Smooth muscle cell (in vitro differentiated cells): ENCODE results near the gene EIF5A2. TPM values are rescaled to one million over a fixed set of nuclear protein-coding genes. Genes with fewer than 3 reads are reported as not detected.
"Not testable (repeated sequence)": the region's sequence is repeated elsewhere in the genome, so short reads cannot be mapped to it uniquely, and the experiment has no call there.

ENCODE experiments used
- DNase-seq: peaks from one replicate; lab custom pipeline; 2025; ENCODE audit not compliant: unreplicated experiment; lab: John Stamatoyannopoulos, UW
- H2AFZ ChIP-seq: fragments of 200-600 bp; sonication (generic); 2 replicates; pipeline ENCODE4 v1.6.0; 2016; ENCODE audit warnings: antibody characterized with exemption, low read depth, mild to moderate bottlenecking
- H3F3A ChIP-seq: fragments of 200-600 bp; sonication (generic); 2 replicates; pipeline ENCODE4 v1.6.0; 2017; ENCODE audit warnings: antibody characterized with exemption, low read depth
- H3K27ac ChIP-seq: fragments of 200-600 bp; sonication (generic); 2 replicates; pipeline ENCODE4 v1.5.1; 2016; ENCODE audit warnings: low read depth, mild to moderate bottlenecking
- H3K27me3 ChIP-seq: fragments of 200-600 bp; sonication (generic); 2 replicates; pipeline ENCODE4 v1.6.1; 2016; ENCODE audit warnings: low read depth, mild to moderate bottlenecking
- H3K36me3 ChIP-seq: fragments of 200-600 bp; sonication (generic); 2 replicates; pipeline ENCODE4 v1.5.1; 2016; ENCODE audit warnings: low read depth
- H3K4me1 ChIP-seq: fragments of 200-600 bp; sonication (generic); 2 replicates; pipeline ENCODE4 v1.5.1; 2016; ENCODE audit warnings: low read depth
- H3K4me2 ChIP-seq: fragments of 200-600 bp; sonication (generic); 2 replicates; pipeline ENCODE4 v1.6.0; 2016; ENCODE audit warnings: mild to moderate bottlenecking
- H3K4me3 ChIP-seq: fragments of 200-600 bp; sonication (generic); 2 replicates; pipeline ENCODE4 v1.5.1; 2016; ENCODE audit warnings: mild to moderate bottlenecking
- H3K79me2 ChIP-seq: fragments of 200-600 bp; sonication (generic); 2 replicates; pipeline ENCODE4 v1.6.0; 2016; ENCODE audit warnings: low read depth, mild to moderate bottlenecking
- H3K9ac ChIP-seq: fragments of 200-600 bp; sonication (generic); 2 replicates; pipeline ENCODE4 v1.6.0; 2016; ENCODE audit warnings: low read depth
- H3K9me3 ChIP-seq: fragments of 200-600 bp; sonication (generic); replicated peaks from 2 replicates; pipeline ENCODE4 v1.5.1; 2016; ENCODE audit warnings: low read depth
- H4K20me1 ChIP-seq: fragments of 200-600 bp; sonication (generic); 2 replicates; pipeline ENCODE4 v1.6.0; 2016; ENCODE audit warnings: low read depth
- CTCF ChIP-seq: fragments of 200-600 bp; sonication (generic); IDR thresholded peaks from 2 replicates; pipeline ENCODE4 v1.5.1; 2017; ENCODE audit warnings: borderline replicate concordance, mild to moderate bottlenecking, antibody characterized with exemption; ENCODE audit not compliant: insufficient read depth, poor library complexity, severe bottlenecking
- WGBS: methylation state at CpG from one replicate; pipeline ENCODE4 v1.1.7; 2016; ENCODE audit warnings: low lambda C conversion rate; 5-methylcytosine and 5-hydroxymethylcytosine counted together
- polyA plus RNA-seq: library from polyadenylated mRNA; unstranded; fragments of >200 nt; fragmentation: Nextera tagmentation; extraction: Ambion mirVana; gene quantifications from 2 replicates; pipeline ENCODE4 v1.2.1, GENCODE V29; 2016
- total RNA-seq: library from RNA; depleted of rRNA; stranded (reverse); fragments of >200 nt; gene quantifications from 2 replicates; pipeline ENCODE4 v1.2.3, GENCODE V29; 2014

EIF5A2 gene
- total and polyA plus RNA-seq, 2 experiments from 2014 or later = 5.8 to 6.8 TPM

GRCh38 chr3:170941551-170941950 is 33.1 kb upstream of the EIF5A2 start:
- H3K27me3 ChIP-seq = no peaks in the 10 kb centered on the region
- whole genome bisulfite sequencing = 90% methylated on average over 1 of the region's 1 CpG
- no peaks in the 10 kb centered on the region for H3K36me3 ChIP-seq
- no peaks in the 10 kb centered on the region for H4K20me1 ChIP-seq
- no peaks in the 10 kb centered on the region for H3K4me1 ChIP-seq
- no peak overlapping the region for H3K4me2 ChIP-seq
- DNase-seq = no peak
- H3K27ac ChIP-seq = no peak overlapping the region
- no peak for TF ChIP-seq CTCF
- no peaks in the 10 kb centered on the region for H3K79me2 ChIP-seq
- peaks cover 4% of the 10 kb centered on the region for H3K9me3 ChIP-seq
- H3F3A ChIP-seq = no peaks in the 10 kb centered on the region
- H3K4me3 ChIP-seq = no peak overlapping the region
- H3K9ac ChIP-seq = no peak overlapping the region
- H2AFZ ChIP-seq = no peak overlapping the region

- WGBS = 94% methylated on average over 4 of the region's 4 CpGs
- DNase-seq, H3K4me2 ChIP-seq: not testable (repeated sequence)
Observed at GRCh38 chr3:170933039-170933438, 24.6 kb upstream of the EIF5A2 start.

GRCh38 chr3:170923553-170923952 is 15.1 kb upstream of the EIF5A2 start:
- H3K27ac ChIP-seq = not testable (repeated sequence)

More at GRCh38 chr3:170933039-170933438, 24.6 kb upstream of the EIF5A2 start:
- not testable (repeated sequence) for H3K27ac ChIP-seq, H3K4me3 ChIP-seq, H3K4me1 ChIP-seq, H2AFZ ChIP-seq, H3K9me3 ChIP-seq, H3K27me3 ChIP-seq, H3K36me3 ChIP-seq, H4K20me1 ChIP-seq, H3K9ac ChIP-seq, H3F3A ChIP-seq, H3K79me2 ChIP-seq

GRCh38 chr3:170918715-170919114 is 10.3 kb upstream of the EIF5A2 start:
- H3K27ac ChIP-seq = no peak overlapping the region
- H3K9ac ChIP-seq = no peak overlapping the region
- no peak overlapping the region for H2AFZ ChIP-seq
- no peaks in the 10 kb centered on the region for H3K4me1 ChIP-seq
- no peak overlapping the region for H3K4me3 ChIP-seq
- DNase-seq = no peak
- 81% methylated on average over 4 of the region's 4 CpGs for WGBS
- no peaks in the 10 kb centered on the region for H3F3A ChIP-seq
- no peaks in the 10 kb centered on the region for H4K20me1 ChIP-seq
- H3K4me2 ChIP-seq = no peak overlapping the region
- H3K27me3 ChIP-seq = no peaks in the 10 kb centered on the region
- H3K79me2 ChIP-seq = no peaks in the 10 kb centered on the region
- no peak for TF ChIP-seq CTCF
- H3K9me3 ChIP-seq = no peaks in the 10 kb centered on the region
- no peaks in the 10 kb centered on the region for H3K36me3 ChIP-seq

More at GRCh38 chr3:170923553-170923952, 15.1 kb upstream of the EIF5A2 start:
- not testable (repeated sequence) for H3K4me1 ChIP-seq, H3K27me3 ChIP-seq, H3K4me3 ChIP-seq, H3K9ac ChIP-seq, H3K9me3 ChIP-seq, H3K79me2 ChIP-seq, DNase-seq, H3K36me3 ChIP-seq, H4K20me1 ChIP-seq, H3F3A ChIP-seq, H2AFZ ChIP-seq, H3K4me2 ChIP-seq
- over 99% methylated on average over 23 of the region's 27 CpGs for WGBS

- H4K20me1 ChIP-seq = no peaks in the 10 kb centered on the region
- no peak overlapping the region for H2AFZ ChIP-seq
- no peak overlapping the region for H3K4me3 ChIP-seq
- H3F3A ChIP-seq = no peaks in the 10 kb centered on the region
- no peaks in the 10 kb centered on the region for H3K27me3 ChIP-seq
- H3K79me2 ChIP-seq = no peaks in the 10 kb centered on the region
- H3K4me1 ChIP-seq = no peaks in the 10 kb centered on the region
- WGBS = 56% methylated on average over 1 of the region's 1 CpG
- H3K9ac ChIP-seq = no peak overlapping the region
- no peak for DNase-seq
- H3K27ac ChIP-seq = no peak overlapping the region
- H3K9me3 ChIP-seq = no peaks in the 10 kb centered on the region
- TF ChIP-seq CTCF = no peak
- H3K4me2 ChIP-seq = no peak overlapping the region
- H3K36me3 ChIP-seq = no peaks in the 10 kb centered on the region
Observed at GRCh38 chr3:170914690-170915089, 6.3 kb upstream of the EIF5A2 start.
